ENCODE measurements around the gene SLC14A1. TPM values are rescaled to one million over a fixed set of nuclear protein-coding genes. Genes with fewer than 3 reads are reported as not detected.

The SLC14A1 gene
- total RNA-seq, 1 donor from 2014 or later, result not detected

- Histone ChIP-seq H3K9ac (ENCODE audit: low read length) (no peak overlapping the region), H3K4me3 (ENCODE audit: insufficient read depth, low read depth, low read length) (no peak overlapping the region), H3K4me2 (ENCODE audit: low read length) (no peak overlapping the region), H3K4me1 (ENCODE audit: insufficient read depth, low read length) (peaks cover 3% of the 10 kb centered on the region), H3K27ac (ENCODE audit: low read depth, low read length) (no peak overlapping the region), H3K36me3 (ENCODE audit: insufficient read depth, low read length) (no peaks in the 10 kb centered on the region), H4K20me1 (ENCODE audit: insufficient read depth, low read length) (no peaks in the 10 kb centered on the region), H2AFZ (ENCODE audit: low read depth, low read length) (no peak overlapping the region), H3K27me3 (ENCODE audit: insufficient read depth, low read length) (no peaks in the 10 kb centered on the region), H3K79me2 (ENCODE audit: insufficient read depth, low read length) (no peaks in the 10 kb centered on the region), H3K9me3 (ENCODE audit: insufficient read depth, low read depth, low read length) (peaks cover 18% of the 10 kb centered on the region)
- DNase-seq (ENCODE audit: low read depth), result no peak
- peaks cover 6% of the 10 kb centered on the region for H3K27me3 Mint-ChIP-seq (ENCODE audit: low read depth, unreplicated experiment)
- H3K4me1 Mint-ChIP-seq (ENCODE audit: low read depth, unreplicated experiment), result peaks cover 4% of the 10 kb centered on the region
- TF ChIP-seq EZH2 (IDR thresholded peaks at IDR 0.05; ENCODE audit: insufficient read depth, low read length) (no peak), CTCF (IDR thresholded peaks at IDR 0.05; ENCODE audit: insufficient read depth, low read depth, low read length) (no peak)
- H3K4me3 Mint-ChIP-seq (ENCODE audit: unreplicated experiment), result no peak overlapping the region
- H3K9me3 Mint-ChIP-seq (ENCODE audit: unreplicated experiment), result peaks cover 10% of the 10 kb centered on the region
- H3K27ac Mint-ChIP-seq (ENCODE audit: unreplicated experiment), result no peak overlapping the region
- no peaks in the 10 kb centered on the region for H3K36me3 Mint-ChIP-seq (ENCODE audit: low read depth, unreplicated experiment)
- no peak for FAIRE-seq
These were observed 11.9 kb upstream of the SLC14A1 start for GRCh38 chr18:45712061-45712460.

DNA sequence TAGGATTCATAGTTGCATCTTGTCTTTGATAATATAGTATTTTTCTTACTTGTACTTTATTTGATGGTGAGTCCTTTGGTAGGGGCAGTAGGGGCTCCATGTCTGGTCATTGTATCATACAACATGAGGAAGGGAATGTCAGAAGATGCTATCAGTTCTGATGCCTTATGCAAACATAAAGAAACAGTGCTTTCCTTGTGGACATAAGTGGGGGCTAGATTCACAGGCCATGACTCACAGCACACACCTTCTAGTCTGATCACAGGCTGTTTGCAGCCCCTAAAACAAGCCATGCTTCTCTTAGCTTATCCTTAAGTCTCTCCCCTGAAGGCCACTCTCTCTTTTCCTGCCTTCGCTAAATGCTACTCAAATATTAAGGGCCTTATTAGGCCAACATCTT, 10.7 kb upstream of the SLC14A1 start:
- no peak overlapping the region for H2AFZ ChIP-seq (ENCODE audit: low read depth, low read length)
- Mint-ChIP-seq H3K9me3 (ENCODE audit: unreplicated experiment) (peaks cover 10% of the 10 kb centered on the region), H3K27me3 (ENCODE audit: low read depth, unreplicated experiment) (peaks cover 8% of the 10 kb centered on the region), H3K36me3 (ENCODE audit: low read depth, unreplicated experiment) (no peaks in the 10 kb centered on the region), H3K4me1 (ENCODE audit: low read depth, unreplicated experiment) (peaks cover 4% of the 10 kb centered on the region), H3K4me3 (ENCODE audit: unreplicated experiment) (no peak overlapping the region), H3K27ac (ENCODE audit: unreplicated experiment) (no peak overlapping the region)
- TF ChIP-seq EZH2 (IDR thresholded peaks at IDR 0.05; ENCODE audit: insufficient read depth, low read length) (no peak), CTCF (IDR thresholded peaks at IDR 0.05; ENCODE audit: insufficient read depth, low read depth, low read length) (no peak)
- no peak overlapping the region for H3K27ac ChIP-seq (ENCODE audit: low read depth, low read length)
- H3K4me1 ChIP-seq (ENCODE audit: insufficient read depth, low read length), result peaks cover 3% of the 10 kb centered on the region
- H3K9ac ChIP-seq (ENCODE audit: low read length), result no peak overlapping the region
- H3K9me3 ChIP-seq (ENCODE audit: insufficient read depth, low read depth, low read length), result peaks cover 13% of the 10 kb centered on the region
- no peak overlapping the region for H3K4me3 ChIP-seq (ENCODE audit: insufficient read depth, low read depth, low read length)
- DNase-seq (ENCODE audit: low read depth) (no peak), FAIRE-seq (no peak)
- H3K27me3 ChIP-seq (ENCODE audit: insufficient read depth, low read length), result no peaks in the 10 kb centered on the region
- H3K79me2 ChIP-seq (ENCODE audit: insufficient read depth, low read length), result no peaks in the 10 kb centered on the region
- peak overlapping the region; percentile 1 for H3K4me2 ChIP-seq (ENCODE audit: low read length)
- no peaks in the 10 kb centered on the region for H3K36me3 ChIP-seq (ENCODE audit: insufficient read depth, low read length)
- H4K20me1 ChIP-seq (ENCODE audit: insufficient read depth, low read length), result no peaks in the 10 kb centered on the region

GRCh38 chr18:45715212-45715780, 8.7 kb upstream of the SLC14A1 start:
- FAIRE-seq (no peak), DNase-seq (ENCODE audit: low read depth) (no peak)
- Mint-ChIP-seq H3K36me3 (ENCODE audit: low read depth, unreplicated experiment) (no peaks in the 10 kb centered on the region), H3K27me3 (ENCODE audit: low read depth, unreplicated experiment) (peaks cover 13% of the 10 kb centered on the region), H3K27ac (ENCODE audit: unreplicated experiment) (no peak overlapping the region), H3K9me3 (ENCODE audit: unreplicated experiment) (no peaks in the 10 kb centered on the region), H3K4me1 (ENCODE audit: low read depth, unreplicated experiment) (peaks cover 13% of the 10 kb centered on the region), H3K4me3 (ENCODE audit: unreplicated experiment) (no peak overlapping the region)
- H3K9me3 ChIP-seq (ENCODE audit: insufficient read depth, low read depth, low read length), result no peaks in the 10 kb centered on the region
- H3K79me2 ChIP-seq (ENCODE audit: insufficient read depth, low read length), result no peaks in the 10 kb centered on the region
- H3K27ac ChIP-seq (ENCODE audit: low read depth, low read length), result no peak overlapping the region
- no peak overlapping the region for H3K4me3 ChIP-seq (ENCODE audit: insufficient read depth, low read depth, low read length)
- H3K9ac ChIP-seq (ENCODE audit: low read length), result no peak overlapping the region
- H3K4me1 ChIP-seq (ENCODE audit: insufficient read depth, low read length), result peaks cover 10% of the 10 kb centered on the region
- no peaks in the 10 kb centered on the region for H4K20me1 ChIP-seq (ENCODE audit: insufficient read depth, low read length)
- no peaks in the 10 kb centered on the region for H3K27me3 ChIP-seq (ENCODE audit: insufficient read depth, low read length)
- no peaks in the 10 kb centered on the region for H3K36me3 ChIP-seq (ENCODE audit: insufficient read depth, low read length)
- no peak overlapping the region for H2AFZ ChIP-seq (ENCODE audit: low read depth, low read length)
- H3K4me2 ChIP-seq (ENCODE audit: low read length), result no peak overlapping the region
- TF ChIP-seq CTCF (IDR thresholded peaks at IDR 0.05; ENCODE audit: insufficient read depth, low read depth, low read length) (no peak), EZH2 (IDR thresholded peaks at IDR 0.05; ENCODE audit: insufficient read depth, low read length) (no peak)
